IMR-90 (cell line): ENCODE data around the gene LRRC15. TPM values are rescaled to one million over a fixed set of nuclear protein-coding genes. Genes with fewer than 3 reads are reported as not detected.
A peak's percentile ranks its signal among the peaks of the same experiment; 100 is the strongest.

Experiments
- ATAC-seq: fragments of 200-7000 bp; cut with Tn5 transposase; 2 replicates; pipeline ENCODE4 v1.9.1; 2020; ENCODE audit warnings: low read depth, mild to moderate bottlenecking, moderate library complexity
- BruUV-seq: library from RNA; stranded (reverse); fragments of 400-500 nt; replicated peaks from 2 replicates; lab custom pipeline; 2021; lab: Mats Ljungman, UMichigan
- CTCF ChIA-PET: fragments of 300-600 bp; formaldehyde crosslinking; extraction: SDS; loops from one replicate; lab custom pipeline; 2021; ENCODE audit warnings: antibody characterized with exemption; lab: Yijun Ruan, JAX
- POLR2A ChIA-PET: fragments of 300-600 bp; sonication (Branson Sonifier 250); formaldehyde crosslinking; loops from one replicate; lab custom pipeline; 2022; ENCODE audit warnings: antibody characterized with exemption; ENCODE audit not compliant: unreplicated experiment; lab: Charles Lee
- DNase-seq: peaks from one replicate; pipeline ENCODE4 v3.0.0; 2013
- H2AFZ ChIP-seq: replicated peaks from 2 replicates; pipeline ENCODE3; 2013; ENCODE audit warnings: low read length, mild to moderate bottlenecking; ENCODE audit not compliant: poor library complexity
- H2AK5ac ChIP-seq: 2 replicates; pipeline ENCODE4 v1.6.1; 2013; ENCODE audit warnings: low read depth, low read length, inconsistent platforms
- H2AK9ac ChIP-seq: replicated peaks from 2 replicates; pipeline ENCODE3; 2013; ENCODE audit warnings: mild to moderate bottlenecking, low read depth, low read length, moderate library complexity; ENCODE audit not compliant: poor library complexity
- H2BK120ac ChIP-seq: 2 replicates; pipeline ENCODE4 v1.6.1; 2013; ENCODE audit warnings: low read depth, low read length, inconsistent platforms
- H2BK15ac ChIP-seq: 3 replicates; pipeline ENCODE4 v1.6.1; 2013; ENCODE audit warnings: low read depth, low read length, inconsistent platforms
- H2BK20ac ChIP-seq: 2 replicates; pipeline ENCODE4 v1.6.1; 2013; ENCODE audit warnings: low read depth, mild to moderate bottlenecking, inconsistent platforms, low read length, moderate library complexity
- H2BK5ac ChIP-seq: 2 replicates; pipeline ENCODE4 v1.6.1; 2013; ENCODE audit warnings: mild to moderate bottlenecking, low read depth, low read length, inconsistent platforms; ENCODE audit not compliant: poor library complexity, severe bottlenecking
- H3K14ac ChIP-seq: replicated peaks from 2 replicates; pipeline ENCODE4 v1.6.1; 2013; ENCODE audit warnings: low read depth, low read length, inconsistent platforms
- H3K18ac ChIP-seq: 2 replicates; pipeline ENCODE4 v1.6.1; 2013; ENCODE audit warnings: low read depth, low read length, control low read depth
- H3K23ac ChIP-seq: 2 replicates; pipeline ENCODE4 v1.6.1; 2013; ENCODE audit warnings: low read depth, low read length, inconsistent platforms
- H3K27ac ChIP-seq: 2 replicates; pipeline ENCODE4 v1.5.1; 2013; ENCODE audit warnings: mild to moderate bottlenecking, control low read depth, low read length; ENCODE audit not compliant: insufficient read depth
- H3K27me3 ChIP-seq: 2 replicates; pipeline ENCODE4 v1.6.1; 2013; ENCODE audit warnings: low read length; ENCODE audit not compliant: control insufficient read depth, insufficient read depth
- H3K36me3 ChIP-seq: 2 replicates; pipeline ENCODE4 v1.6.1; 2013; ENCODE audit warnings: low read length, mixed read lengths; ENCODE audit not compliant: control insufficient read depth, insufficient read depth
- H3K4ac ChIP-seq: 2 replicates; pipeline ENCODE4 v1.6.1; 2013; ENCODE audit warnings: low read depth, low read length, inconsistent platforms
- H3K4me1 ChIP-seq: 2 replicates; pipeline ENCODE4 v1.6.1; 2013; ENCODE audit warnings: low read length, mixed read lengths; ENCODE audit not compliant: control insufficient read depth, insufficient read depth
- H3K4me2 ChIP-seq: 2 replicates; pipeline ENCODE4 v1.6.1; 2013; ENCODE audit warnings: low read depth, mild to moderate bottlenecking, control low read depth, low read length, moderate library complexity
- H3K4me3 ChIP-seq: 2 replicates; pipeline ENCODE4 v1.5.1; 2013; ENCODE audit warnings: low read depth, mild to moderate bottlenecking, control low read depth, low read length, moderate library complexity; ENCODE audit not compliant: insufficient read depth
- H3K56ac ChIP-seq: 2 replicates; pipeline ENCODE4 v1.6.1; 2013; ENCODE audit warnings: low read length, inconsistent platforms; ENCODE audit not compliant: insufficient read depth; ENCODE audit errors: extremely low read depth
- H3K79me1 ChIP-seq, 2 experiments: 2 replicates each; pipeline ENCODE4 v1.6.1; 2013; ENCODE audit warnings: low read length in 2 of 2, inconsistent platforms in 1 of 2, low read depth in 1 of 2
- H3K9ac ChIP-seq: 2 replicates; pipeline ENCODE4 v1.6.1; 2013; ENCODE audit warnings: low read depth, low read length, control low read depth
- H3K9me1 ChIP-seq: 2 replicates; pipeline ENCODE4 v1.6.1; 2013; ENCODE audit warnings: low read length, inconsistent platforms; ENCODE audit not compliant: insufficient read depth
- H3K9me3 ChIP-seq: 2 replicates; pipeline ENCODE4 v1.6.1; 2013; ENCODE audit warnings: low read length; ENCODE audit not compliant: control insufficient read depth, insufficient read depth
- H4K20me1 ChIP-seq: 2 replicates; pipeline ENCODE4 v1.6.1; 2013; ENCODE audit warnings: low read length, inconsistent platforms; ENCODE audit not compliant: insufficient read depth
- H4K5ac ChIP-seq: 2 replicates; pipeline ENCODE4 v1.6.1; 2013; ENCODE audit warnings: mild to moderate bottlenecking, low read depth, low read length, control low read depth
- H4K8ac ChIP-seq, 2 experiments: 2 replicates each; pipeline ENCODE4 v1.6.1; 2013; ENCODE audit warnings: low read depth in 2 of 2, low read length in 2 of 2, control low read depth in 1 of 2, inconsistent platforms in 1 of 2
- H4K91ac ChIP-seq: 2 replicates; pipeline ENCODE4 v1.6.1; 2013; ENCODE audit warnings: low read depth, low read length, inconsistent platforms; ENCODE audit not compliant: insufficient read depth
- BHLHE40 ChIP-seq: fragments of 150-350 bp; IDR thresholded peaks from 2 replicates; pipeline ENCODE4 v1.6.1; 2016; ENCODE audit warnings: mild to moderate bottlenecking, low read depth, low read length
- CEBPB ChIP-seq: IDR thresholded peaks from 2 replicates; pipeline ENCODE4 v1.6.1; 2012; ENCODE audit warnings: low read depth, low read length, improper control_type of control experiment
- CHD1 ChIP-seq: IDR thresholded peaks from 2 replicates; pipeline ENCODE4 v1.6.1; 2012; ENCODE audit warnings: low read depth, low read length, improper control_type of control experiment
- FOS ChIP-seq: fragments of 150-350 bp; IDR thresholded peaks from 2 replicates; pipeline ENCODE4 v1.6.1; 2016; ENCODE audit warnings: low read depth, low read length
- MAFK ChIP-seq: IDR thresholded peaks from 2 replicates; pipeline ENCODE4 v1.6.1; 2012; ENCODE audit warnings: low read depth, low read length, improper control_type of control experiment
- MAZ ChIP-seq: IDR thresholded peaks from 2 replicates; pipeline ENCODE4 v1.6.1; 2012; ENCODE audit warnings: low read depth, mild to moderate bottlenecking, low read length, improper control_type of control experiment, moderate library complexity, borderline replicate concordance
- MXI1 ChIP-seq: IDR thresholded peaks from 2 replicates; pipeline ENCODE4 v1.6.1; 2012; ENCODE audit warnings: low read depth, mild to moderate bottlenecking, low read length, moderate library complexity, borderline replicate concordance
- NFE2L2 ChIP-seq: fragments of 150-350 bp; IDR thresholded peaks from 2 replicates; pipeline ENCODE4 v1.6.1; 2016; ENCODE audit warnings: low read depth, mild to moderate bottlenecking, low read length
- POLR2A ChIP-seq: IDR thresholded peaks from 2 replicates; pipeline ENCODE4 v1.6.1; 2012; ENCODE audit warnings: mild to moderate bottlenecking, low read depth, low read length
- RAD21 ChIP-seq: IDR thresholded peaks from 2 replicates; pipeline ENCODE4 v1.6.1; 2012; ENCODE audit warnings: low read length, improper control_type of control experiment
- RCOR1 ChIP-seq: IDR thresholded peaks from 2 replicates; pipeline ENCODE4 v1.6.1; 2012; ENCODE audit warnings: mild to moderate bottlenecking, low read length, improper control_type of control experiment; ENCODE audit not compliant: insufficient replicate concordance
- RFX5 ChIP-seq: IDR thresholded peaks from 2 replicates; pipeline ENCODE4 v1.8.0; 2012; ENCODE audit warnings: low read depth, mild to moderate bottlenecking, low read length, moderate library complexity
- SMC3 ChIP-seq: fragments of 150-350 bp; IDR thresholded peaks from 2 replicates; pipeline ENCODE4 v1.6.1; 2016; ENCODE audit warnings: low read depth, mild to moderate bottlenecking, antibody characterized with exemption, low read length, moderate library complexity
- WGBS, 2 experiments: methylation state at CpG; one replicate each; pipeline versions ENCODE4 v1.1.5 to v1.1.7; 2013; ENCODE audit warnings: missing lambda C conversion rate in 2 of 2; ENCODE audit not compliant: insufficient read length in 1 of 2; ENCODE audit errors: extremely low coverage in 2 of 2; 5-methylcytosine and 5-hydroxymethylcytosine counted together
- dilution Hi-C: fragments of 300-500 bp; cut with HindIII; formaldehyde crosslinking; loops from one replicate; pipeline ENCODE4 v1.14.3; 2018; ENCODE audit warnings: low sequenced_read_pairs; ENCODE audit not compliant: unreplicated experiment
- in situ Hi-C: fragments of 300-500 bp; cut with MboI; formaldehyde crosslinking; loops from 3 replicates; pipeline ENCODE4 v1.14.3; 2019; ENCODE audit warnings: low sequenced_read_pairs, inconsistent platforms, mixed read lengths
- intact Hi-C: fragments of 100-400 bp; cut with micrococcal nuclease; formaldehyde crosslinking; loops from 2 replicates; pipeline ENCODE4 v1.10.0; 2022
- polyA plus RNA-seq, 3 experiments: library from polyadenylated mRNA; depleted of rRNA; stranded (reverse); fragments of >200 nt; gene quantifications; 2 replicates each; pipeline ENCODE4 v1.2.3, GENCODE V29; 2012; ENCODE audit warnings: low replicate concordance in 1 of 3
- total RNA-seq: library from RNA; depleted of rRNA; stranded (reverse); fragments of >200 nt; gene quantifications from 2 replicates; pipeline ENCODE4 v1.2.3, GENCODE V29; 2012
- TF ChIP-seq, protein P1 (sequence below): fragments of 150-350 bp; IDR thresholded peaks from 2 replicates; pipeline ENCODE4 v1.6.1; 2016; ENCODE audit warnings: low read depth, mild to moderate bottlenecking, low read length, moderate library complexity, borderline replicate concordance
- TF ChIP-seq, protein P2 (sequence below): fragments of 150-350 bp; IDR thresholded peaks from 2 replicates; pipeline ENCODE4 v1.6.1; 2017; ENCODE audit warnings: mild to moderate bottlenecking, antibody characterized with exemption, low read length, low read depth
- TF ChIP-seq, protein P3 (sequence below): conservative IDR thresholded peaks from 2 replicates; pipeline ENCODE4 v1.5.1; 2012; ENCODE audit warnings: mild to moderate bottlenecking, low read depth, low read length, improper control_type of control experiment

The LRRC15 gene
- total and polyA plus RNA-seq, 2 of the 4 experiments (the other 2 are of a cell fraction): 2.5 to 9.0 TPM

DNA sequence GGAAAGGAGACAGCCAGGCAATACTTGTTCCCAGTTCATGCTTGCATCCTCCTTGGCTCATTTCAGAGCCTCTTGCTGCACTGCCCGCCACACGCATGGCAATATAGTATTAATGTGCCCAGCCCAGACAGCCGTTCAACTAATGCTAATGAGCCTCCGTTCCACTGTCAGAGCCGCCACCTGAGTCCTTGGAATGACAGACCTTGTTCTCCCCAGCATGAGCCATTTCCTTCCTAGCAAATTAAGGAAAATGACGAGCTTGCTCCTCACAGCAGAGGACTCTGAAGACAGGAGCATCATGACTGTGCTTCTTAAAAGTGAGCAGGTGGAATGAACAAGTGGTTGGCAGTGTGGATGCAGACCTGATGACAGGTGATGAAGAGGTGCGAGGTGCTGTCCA, 10.8 kb upstream of the LRRC15 start:
- Histone ChIP-seq H4K5ac (no peak overlapping the region), H4K91ac (no peak overlapping the region), H2AFZ (peak overlapping the region; percentile 67), H3K27ac (no peak overlapping the region), H3K9me3 (no peaks in the 10 kb centered on the region), H2BK5ac (no peak overlapping the region), H3K56ac (no peak overlapping the region), H3K4me3 (no peak overlapping the region), H2BK15ac (no peak overlapping the region), H3K4me2 (no peak overlapping the region), H3K23ac (no peak overlapping the region), H3K9me1 (0 out of 2 replicates have a peak, but pooled peaks cover 3% of the 10 kb centered on the region), H2BK20ac (no peak overlapping the region), H3K9ac (no peak overlapping the region), H4K20me1 (no peaks in the 10 kb centered on the region), H2AK5ac (no peak overlapping the region), H3K79me1 (no peaks in the 10 kb centered on the region), H4K8ac (no peak overlapping the region), H3K4me1 (no peaks in the 10 kb centered on the region), H3K18ac (no peak overlapping the region), H3K14ac (no peak overlapping the region), H2AK9ac (no peak overlapping the region), H3K4ac (no peak overlapping the region), H2BK120ac (no peak overlapping the region), H3K27me3 (peaks cover 31% of the 10 kb centered on the region), H3K36me3 (no peaks in the 10 kb centered on the region)
- ATAC-seq (no peak), DNase-seq (no peak)
- no TSS peak for BruUV-seq
- intact Hi-C loops: no loop called here
- dilution Hi-C loops: no loop called here
- CTCF ChIA-PET: no interaction called here
- TF ChIP-seq MAFK (no peak), RFX5 (no peak), MXI1 (no peak), CHD1 (no peak), CEBPB (no peak), SMC3 (no peak), NFE2L2 (no peak), RCOR1 (no peak), BHLHE40 (no peak), MAZ (no peak), RAD21 (no peak), POLR2A (no peak), FOS (no peak)
- TF ChIP-seq, protein P1, sequence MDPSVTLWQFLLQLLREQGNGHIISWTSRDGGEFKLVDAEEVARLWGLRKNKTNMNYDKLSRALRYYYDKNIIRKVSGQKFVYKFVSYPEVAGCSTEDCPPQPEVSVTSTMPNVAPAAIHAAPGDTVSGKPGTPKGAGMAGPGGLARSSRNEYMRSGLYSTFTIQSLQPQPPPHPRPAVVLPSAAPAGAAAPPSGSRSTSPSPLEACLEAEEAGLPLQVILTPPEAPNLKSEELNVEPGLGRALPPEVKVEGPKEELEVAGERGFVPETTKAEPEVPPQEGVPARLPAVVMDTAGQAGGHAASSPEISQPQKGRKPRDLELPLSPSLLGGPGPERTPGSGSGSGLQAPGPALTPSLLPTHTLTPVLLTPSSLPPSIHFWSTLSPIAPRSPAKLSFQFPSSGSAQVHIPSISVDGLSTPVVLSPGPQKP: no peak
- TF ChIP-seq, protein P2, sequence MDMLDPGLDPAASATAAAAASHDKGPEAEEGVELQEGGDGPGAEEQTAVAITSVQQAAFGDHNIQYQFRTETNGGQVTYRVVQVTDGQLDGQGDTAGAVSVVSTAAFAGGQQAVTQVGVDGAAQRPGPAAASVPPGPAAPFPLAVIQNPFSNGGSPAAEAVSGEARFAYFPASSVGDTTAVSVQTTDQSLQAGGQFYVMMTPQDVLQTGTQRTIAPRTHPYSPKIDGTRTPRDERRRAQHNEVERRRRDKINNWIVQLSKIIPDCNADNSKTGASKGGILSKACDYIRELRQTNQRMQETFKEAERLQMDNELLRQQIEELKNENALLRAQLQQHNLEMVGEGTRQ: no peak
- TF ChIP-seq, protein P3, sequence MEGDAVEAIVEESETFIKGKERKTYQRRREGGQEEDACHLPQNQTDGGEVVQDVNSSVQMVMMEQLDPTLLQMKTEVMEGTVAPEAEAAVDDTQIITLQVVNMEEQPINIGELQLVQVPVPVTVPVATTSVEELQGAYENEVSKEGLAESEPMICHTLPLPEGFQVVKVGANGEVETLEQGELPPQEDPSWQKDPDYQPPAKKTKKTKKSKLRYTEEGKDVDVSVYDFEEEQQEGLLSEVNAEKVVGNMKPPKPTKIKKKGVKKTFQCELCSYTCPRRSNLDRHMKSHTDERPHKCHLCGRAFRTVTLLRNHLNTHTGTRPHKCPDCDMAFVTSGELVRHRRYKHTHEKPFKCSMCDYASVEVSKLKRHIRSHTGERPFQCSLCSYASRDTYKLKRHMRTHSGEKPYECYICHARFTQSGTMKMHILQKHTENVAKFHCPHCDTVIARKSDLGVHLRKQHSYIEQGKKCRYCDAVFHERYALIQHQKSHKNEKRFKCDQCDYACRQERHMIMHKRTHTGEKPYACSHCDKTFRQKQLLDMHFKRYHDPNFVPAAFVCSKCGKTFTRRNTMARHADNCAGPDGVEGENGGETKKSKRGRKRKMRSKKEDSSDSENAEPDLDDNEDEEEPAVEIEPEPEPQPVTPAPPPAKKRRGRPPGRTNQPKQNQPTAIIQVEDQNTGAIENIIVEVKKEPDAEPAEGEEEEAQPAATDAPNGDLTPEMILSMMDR: no peak
- WGBS, 2 experiments: 77% methylated on average over 6 of the region's 7 CpGs; no CpG with 5 or more reads in 1 of the 2 experiments
- in situ Hi-C loops: no loop called here
- POLR2A ChIA-PET: no interaction called here
